ENCODE results near the gene GGT6. TPM values are rescaled to one million over a fixed set of nuclear protein-coding genes. Genes with fewer than 3 reads are reported as not detected.
"Not testable (repeated sequence)": the region's sequence is repeated elsewhere in the genome, so short reads cannot be mapped to it uniquely, and the experiment has no call there.

GGT6 gene
- total RNA-seq, 1 experiment from 2014 or later, result not detected

DNA sequence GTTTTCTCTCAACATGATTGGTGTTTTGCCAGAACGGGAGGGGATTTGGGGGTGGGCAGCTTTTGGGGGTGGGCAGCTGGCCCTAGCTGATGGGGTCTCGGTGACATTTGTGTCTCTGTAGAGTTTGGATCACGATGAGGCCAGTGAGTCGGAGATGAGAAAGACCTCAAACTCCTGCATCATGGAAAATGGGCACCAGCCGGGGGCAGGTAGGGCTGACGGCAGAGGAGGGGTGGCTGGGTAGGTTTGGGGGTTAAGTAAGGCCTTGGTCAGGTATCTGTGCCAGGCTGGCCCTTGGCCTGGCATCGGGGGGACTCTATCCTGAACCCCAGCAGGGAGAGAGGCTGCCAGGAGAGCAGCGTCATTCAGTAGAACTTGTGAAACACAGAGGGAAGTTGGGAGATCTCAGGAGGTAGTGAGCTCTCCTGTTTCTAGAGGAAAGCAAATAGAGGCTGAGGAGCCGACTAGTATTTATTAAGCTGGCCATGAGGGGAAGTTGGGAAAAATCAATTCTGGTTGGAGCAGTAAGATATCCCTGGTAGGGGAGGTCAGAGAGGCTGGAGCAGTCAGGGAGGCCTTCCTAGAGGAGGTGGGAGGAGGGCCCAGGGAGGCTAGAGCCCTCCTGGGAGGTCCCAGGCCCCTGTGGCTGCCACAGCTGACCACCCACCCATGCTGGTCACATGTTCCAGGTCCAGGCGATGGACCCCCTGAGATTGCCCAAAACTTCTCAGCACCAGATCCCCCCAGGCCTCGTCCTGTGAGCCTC lies 32.0 kb upstream of the GGT6 start:
- DNase-seq (ENCODE audit: low read depth), result no peak

DNA sequence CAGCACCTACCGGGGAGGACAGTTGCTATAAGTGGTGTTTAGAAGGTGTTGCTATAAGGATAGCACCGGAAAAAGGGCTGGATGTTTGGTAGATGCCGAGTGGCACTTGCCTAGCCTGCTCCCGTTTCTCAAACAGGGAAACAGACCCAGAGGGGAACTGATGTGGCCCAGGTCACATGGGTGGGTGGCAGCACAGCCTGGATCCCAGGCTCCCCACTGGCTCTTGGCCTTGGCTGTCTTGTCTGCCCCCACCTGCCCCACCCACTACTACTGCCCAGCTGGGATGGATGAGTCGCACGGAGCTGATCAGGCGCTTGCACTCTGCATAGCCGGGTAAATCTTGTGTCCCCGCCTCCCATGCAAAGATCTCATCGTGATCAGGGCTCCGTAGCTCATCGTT lies 31.2 kb upstream of the GGT6 start:
- DNase-seq (ENCODE audit: low read depth), result no peak

DNA sequence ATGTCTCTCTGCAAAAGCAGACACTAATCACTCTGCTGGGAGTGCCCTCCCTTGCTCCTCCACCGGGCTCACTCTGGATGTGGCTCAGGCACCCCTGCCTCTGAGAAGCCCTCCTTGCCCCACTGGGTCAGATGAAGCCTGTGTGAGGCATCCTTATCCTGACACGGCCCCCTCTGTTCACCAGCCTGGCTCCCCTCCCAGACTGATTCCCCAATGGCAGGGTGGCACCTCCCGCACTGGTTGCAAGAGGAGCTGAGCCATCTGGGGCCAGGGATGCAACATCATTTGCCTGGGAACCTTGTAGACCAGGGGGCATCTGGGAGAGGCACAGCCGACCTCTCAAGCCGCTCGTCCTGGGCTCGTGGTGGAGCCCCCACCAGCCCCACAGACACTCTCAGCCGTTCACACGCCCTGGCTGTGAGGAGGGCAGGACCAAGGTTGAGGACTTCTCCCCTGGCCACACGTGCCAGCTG lies 30.6 kb upstream of the GGT6 start:
- DNase-seq (ENCODE audit: low read depth), result no peak

DNA sequence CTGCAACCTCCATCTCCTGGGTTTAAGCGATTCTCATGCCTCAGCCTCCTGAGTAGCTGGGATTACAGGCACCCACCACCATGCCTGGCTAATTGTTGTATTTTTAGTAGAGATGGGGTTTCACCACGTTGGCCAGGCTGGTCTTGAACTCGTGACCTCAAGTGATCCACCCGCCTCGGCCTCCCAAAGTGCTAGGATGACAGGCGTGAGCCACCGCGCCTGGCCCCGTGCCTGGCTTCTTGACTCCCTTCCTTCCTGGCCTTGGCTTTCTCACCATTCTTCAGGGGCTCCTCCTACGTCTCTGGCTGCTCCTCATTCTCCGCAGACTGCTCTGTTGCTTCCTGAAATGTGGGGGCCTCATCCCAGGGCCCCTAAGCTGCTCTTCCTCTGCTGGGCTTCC lies 29.7 kb upstream of the GGT6 start:
- DNase-seq (ENCODE audit: low read depth), result not testable (repeated sequence)

DNA sequence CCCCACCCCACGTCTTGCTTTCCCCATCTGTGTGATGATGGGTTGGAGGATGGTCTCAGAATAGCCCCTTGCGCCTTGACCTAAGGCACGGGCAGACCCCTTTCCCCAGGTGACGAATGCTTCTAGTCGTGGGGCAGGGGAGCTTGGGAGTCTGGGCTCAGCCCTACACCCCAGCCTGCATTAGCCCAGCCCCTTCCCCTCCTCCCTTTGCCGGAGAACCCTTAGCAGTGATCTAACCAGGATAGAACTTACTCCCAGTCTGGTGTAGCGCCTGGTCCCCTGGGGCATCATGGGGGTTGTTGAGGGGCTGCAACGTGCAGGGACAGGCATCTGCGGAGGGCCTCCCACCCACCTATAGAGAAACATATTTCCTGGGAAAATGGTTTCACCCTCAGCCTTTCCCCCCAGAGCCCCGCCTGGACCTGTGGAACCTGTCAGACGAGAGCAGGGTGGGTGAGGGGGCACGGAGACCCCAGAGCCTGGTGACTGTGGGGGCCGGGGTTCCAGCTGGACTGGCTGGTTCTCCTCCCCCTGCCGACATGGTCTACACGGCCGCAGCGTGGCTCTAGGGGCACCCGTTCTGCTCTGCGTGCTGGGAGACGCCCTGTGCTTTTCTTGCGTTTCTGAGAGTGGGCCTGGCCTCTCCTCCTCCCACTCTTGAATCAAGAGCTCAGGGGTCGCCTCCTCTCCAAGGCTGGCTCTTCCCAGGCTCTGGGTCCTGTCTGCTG lies 28.7 kb upstream of the GGT6 start:
- no peak for DNase-seq (ENCODE audit: low read depth)

DNA sequence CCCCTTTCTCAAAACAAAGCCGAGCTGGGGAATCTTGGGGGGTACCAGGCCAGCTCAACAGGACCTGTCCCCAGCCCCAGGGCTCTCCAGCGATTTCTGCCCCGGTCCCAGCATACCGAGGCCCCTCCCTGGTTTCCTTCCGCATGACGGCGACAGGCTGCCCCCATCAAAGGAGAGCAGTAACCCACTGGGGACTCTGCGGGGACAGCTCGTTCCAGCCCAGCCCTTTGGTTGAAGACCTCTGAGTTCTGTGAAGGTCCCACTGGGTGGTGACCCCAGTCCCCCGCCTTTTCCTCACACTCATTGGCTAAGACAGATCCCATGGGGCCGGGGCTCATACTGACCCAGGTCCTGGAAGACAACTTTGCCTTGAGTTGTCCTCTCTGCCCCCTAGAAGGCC lies 28.0 kb upstream of the GGT6 start:
- no peak for DNase-seq (ENCODE audit: low read depth)

- DNase-seq (ENCODE audit: low read depth), result no peak
Observed at GRCh38 chr17:4587803-4588202, 27.4 kb upstream of the GGT6 start.

DNA sequence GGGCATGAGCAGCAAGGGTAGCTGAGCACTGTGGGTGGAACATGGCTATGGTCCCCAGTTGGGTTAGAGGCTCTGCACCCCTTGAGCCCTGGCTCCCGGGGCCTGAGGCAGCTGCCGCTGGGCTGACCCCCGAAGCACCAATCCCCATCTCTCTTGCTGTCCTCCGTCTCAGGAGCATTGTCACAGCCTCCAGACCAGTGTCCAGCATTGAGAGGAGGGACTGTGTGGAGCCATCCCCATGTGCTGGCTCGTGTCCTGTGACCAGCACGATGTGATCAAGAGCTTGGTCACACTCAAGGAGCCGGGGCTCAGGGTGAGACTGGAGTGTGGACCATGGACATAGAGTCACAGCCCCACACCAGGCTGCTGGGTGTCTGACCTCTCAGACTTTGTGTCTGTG lies 26.8 kb upstream of the GGT6 start:
- no peak for DNase-seq (ENCODE audit: low read depth)

- peak; percentile 11 for DNase-seq (ENCODE audit: low read depth)
Observed at GRCh38 chr17:4586043-4586442, 25.7 kb upstream of the GGT6 start.

DNA sequence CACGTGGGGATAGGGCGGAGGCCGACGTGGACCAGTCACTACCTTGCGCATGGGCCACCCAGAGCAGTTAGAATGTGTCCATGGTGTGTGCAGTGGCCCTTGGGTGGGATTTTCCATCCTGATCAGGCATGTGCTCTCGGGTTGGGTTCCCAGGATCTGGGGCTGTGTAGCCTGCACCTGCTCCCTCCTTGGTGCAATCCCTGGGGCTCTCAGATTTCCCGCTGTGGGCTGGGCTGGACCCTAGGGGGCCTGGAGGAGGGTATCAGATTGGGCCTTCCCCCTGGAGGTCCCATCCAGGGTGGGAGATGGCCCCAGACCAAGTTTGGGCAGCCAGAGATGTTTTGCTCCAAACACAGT lies 25.2 kb upstream of the GGT6 start:
- no peak for DNase-seq (ENCODE audit: low read depth)

GRCh38 chr17:4584917-4585637 lies 24.7 kb upstream of the GGT6 start:
- DNase-seq (ENCODE audit: low read depth), result no peak

DNA sequence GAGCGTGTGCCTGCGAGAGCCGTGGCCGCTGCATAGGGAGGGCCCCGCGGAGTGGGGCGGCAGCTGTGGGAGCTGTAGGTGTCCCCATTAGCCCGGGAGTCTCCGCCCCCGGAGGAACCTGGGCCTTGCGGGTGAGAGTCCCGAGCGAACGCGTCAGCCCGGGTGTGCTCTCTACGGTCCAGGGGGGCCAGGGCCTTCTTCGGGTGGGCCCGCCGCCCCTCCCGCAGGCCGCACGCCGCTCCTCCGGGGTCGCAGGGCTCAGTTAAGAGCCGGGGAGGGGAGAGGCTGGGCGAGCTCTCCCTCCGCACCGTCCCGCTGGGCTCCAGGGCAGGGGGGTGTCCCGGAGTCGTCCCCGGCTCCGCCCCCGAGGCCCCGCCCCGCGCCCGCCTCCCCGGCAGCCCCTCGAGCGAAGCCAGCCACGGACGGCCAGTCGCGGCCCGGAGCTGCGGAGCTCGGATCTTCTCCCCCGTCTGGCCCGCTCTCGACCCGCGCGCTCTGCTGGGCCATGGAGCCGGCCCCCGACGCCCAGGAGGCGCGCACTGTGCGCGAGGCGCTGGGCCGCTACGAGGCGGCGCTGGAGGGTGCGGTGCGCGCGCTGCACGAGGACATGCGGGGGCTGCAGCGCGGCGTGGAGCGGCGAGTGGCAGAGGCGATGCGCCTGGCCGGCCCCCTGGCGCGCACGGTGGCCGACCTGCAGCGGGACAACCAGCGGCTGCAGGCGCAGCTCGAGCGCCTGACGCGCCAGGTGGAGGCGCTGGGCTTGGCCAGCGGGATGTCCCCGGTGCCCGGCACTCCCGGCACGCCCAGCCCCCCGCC lies 23.9 kb upstream of the GGT6 start, which contains the start of gene SMTNL2:
TSS of gene SMTNL2 (plus strand) at position 429 of the 816 bp plus-strand sequence. CDS start at position 506, 77 bp downstream.
- DNase-seq (ENCODE audit: low read depth), result no peak

- no peak for DNase-seq (ENCODE audit: low read depth)
Observed at GRCh38 chr17:4583782-4584100, 23.4 kb upstream of the GGT6 start.

DNA sequence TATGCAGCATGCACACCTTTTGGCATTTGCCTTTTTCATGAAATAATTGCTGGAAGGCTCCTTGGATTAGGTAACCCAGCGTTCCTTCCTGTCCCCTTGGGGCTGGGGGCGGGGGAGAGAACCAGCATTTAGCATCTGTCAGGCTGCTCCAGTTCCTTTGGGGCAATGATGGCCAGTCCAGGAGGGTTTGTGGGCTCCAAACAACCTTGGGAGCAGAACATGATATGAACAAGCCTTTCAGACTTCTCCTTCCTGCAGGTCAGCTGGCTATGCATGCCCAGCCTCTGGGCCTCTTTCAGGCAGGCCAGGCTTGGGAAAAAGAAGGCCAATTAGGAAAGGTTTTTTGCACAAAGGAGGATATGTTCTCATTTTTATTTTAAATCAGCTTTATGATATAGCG lies 22.8 kb upstream of the GGT6 start:
- DNase-seq (ENCODE audit: low read depth), result no peak

DNA sequence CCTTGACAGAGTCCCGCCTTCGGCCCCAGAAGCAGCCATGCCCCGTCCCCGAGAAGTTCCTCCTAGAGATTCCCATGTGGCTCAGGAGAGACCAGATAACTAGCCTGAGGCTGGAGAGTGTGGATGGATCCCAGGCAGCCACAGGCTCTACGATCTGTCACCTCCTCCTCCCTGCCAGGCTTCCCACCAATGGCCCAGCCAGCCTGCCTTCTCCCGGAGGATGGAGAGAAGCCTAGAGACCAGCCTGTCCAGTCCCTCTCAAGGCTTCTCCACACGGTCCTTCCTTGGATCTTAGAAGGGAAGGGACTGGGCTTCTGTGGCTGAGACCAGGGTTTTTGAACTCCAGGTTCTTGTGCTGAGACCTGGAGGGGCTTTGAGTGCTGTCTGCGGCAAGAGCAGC lies 22.3 kb upstream of the GGT6 start:
- DNase-seq (ENCODE audit: low read depth), result no peak

DNA sequence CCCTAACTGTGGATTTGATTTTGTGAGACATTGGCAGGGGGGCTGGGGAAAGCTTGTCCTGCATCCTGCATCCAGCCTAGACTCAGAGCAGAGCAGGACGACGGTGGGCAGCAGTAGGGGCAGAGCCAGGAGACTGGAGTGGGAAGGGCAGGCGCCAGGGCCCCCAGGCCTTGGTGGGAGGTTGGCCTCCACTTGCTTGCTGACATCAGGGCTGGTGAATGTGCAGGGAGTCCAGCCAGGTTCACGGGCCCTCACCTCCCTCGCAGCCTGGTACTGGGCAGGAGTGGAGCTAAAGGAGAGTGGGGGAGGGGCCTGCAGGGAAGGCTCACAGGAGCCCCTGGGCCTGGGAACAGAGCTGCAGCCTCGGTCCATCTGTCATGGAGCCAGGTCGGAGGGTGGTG lies 21.7 kb upstream of the GGT6 start:
- DNase-seq (ENCODE audit: low read depth), result no peak

- DNase-seq (ENCODE audit: low read depth), result no peak
Observed at GRCh38 chr17:4580291-4580690, 19.9 kb upstream of the GGT6 start.

- no peak for DNase-seq (ENCODE audit: low read depth)
Observed at GRCh38 chr17:4579678-4580077, 19.3 kb upstream of the GGT6 start.

DNA sequence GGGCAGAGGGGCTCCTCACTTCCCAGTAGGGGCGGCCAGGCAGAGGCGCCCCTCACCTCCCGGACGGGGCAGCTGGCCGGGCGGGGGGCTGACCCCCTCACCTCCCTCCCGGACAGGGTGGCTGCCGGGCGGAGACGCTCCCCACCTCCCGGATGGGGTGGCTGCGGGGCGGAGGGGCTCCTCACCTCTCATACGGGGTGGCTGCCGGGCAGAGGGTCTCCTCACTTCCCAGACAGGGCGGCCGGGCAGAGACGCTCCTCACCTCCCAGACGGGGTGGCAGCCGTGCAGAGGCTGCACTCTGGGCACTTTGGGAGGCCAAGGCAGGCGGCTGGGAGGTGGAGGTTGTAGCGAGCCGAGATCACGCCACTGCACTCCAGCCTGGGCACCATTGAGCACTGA lies 18.0 kb upstream of the GGT6 start:
- not testable (repeated sequence) for DNase-seq (ENCODE audit: low read depth)

- no peak for DNase-seq (ENCODE audit: low read depth)
Observed at GRCh38 chr17:4577386-4577993, 17.1 kb upstream of the GGT6 start.

DNA sequence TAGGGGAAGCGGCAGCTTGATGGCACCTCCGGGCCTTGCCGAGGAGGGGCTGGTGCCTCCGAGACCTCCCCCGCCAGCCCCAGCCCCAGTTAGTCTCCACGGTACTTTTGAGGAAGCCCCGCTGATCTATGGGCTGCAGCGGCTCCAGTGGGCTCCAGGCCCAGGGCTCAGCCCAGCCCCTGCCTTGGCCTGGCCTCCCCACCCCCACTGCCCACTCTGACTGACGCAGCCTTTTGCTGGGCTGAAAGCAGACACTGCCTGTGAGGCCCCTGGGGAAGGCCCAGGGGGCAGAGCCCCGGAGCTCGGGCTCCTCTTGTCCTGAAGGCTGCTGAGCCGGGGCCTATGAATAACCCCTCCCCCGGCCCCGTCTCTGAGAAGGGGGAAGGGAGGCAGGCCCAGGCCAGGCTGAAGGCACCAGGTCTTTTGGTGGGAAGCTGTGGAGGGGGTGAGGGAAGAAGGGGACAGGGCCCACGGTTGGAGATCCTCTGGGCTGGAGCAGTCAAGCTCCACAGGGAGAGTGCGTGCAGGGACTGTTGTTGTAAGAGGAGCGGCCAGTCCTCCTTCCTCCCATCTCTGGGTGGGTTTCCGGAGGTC lies 16.4 kb upstream of the GGT6 start:
- no peak for DNase-seq (ENCODE audit: low read depth)

Measured in LHCN-M2 (cell line).